Measurements from ENCODE around the gene PRPF6.

DNA sequence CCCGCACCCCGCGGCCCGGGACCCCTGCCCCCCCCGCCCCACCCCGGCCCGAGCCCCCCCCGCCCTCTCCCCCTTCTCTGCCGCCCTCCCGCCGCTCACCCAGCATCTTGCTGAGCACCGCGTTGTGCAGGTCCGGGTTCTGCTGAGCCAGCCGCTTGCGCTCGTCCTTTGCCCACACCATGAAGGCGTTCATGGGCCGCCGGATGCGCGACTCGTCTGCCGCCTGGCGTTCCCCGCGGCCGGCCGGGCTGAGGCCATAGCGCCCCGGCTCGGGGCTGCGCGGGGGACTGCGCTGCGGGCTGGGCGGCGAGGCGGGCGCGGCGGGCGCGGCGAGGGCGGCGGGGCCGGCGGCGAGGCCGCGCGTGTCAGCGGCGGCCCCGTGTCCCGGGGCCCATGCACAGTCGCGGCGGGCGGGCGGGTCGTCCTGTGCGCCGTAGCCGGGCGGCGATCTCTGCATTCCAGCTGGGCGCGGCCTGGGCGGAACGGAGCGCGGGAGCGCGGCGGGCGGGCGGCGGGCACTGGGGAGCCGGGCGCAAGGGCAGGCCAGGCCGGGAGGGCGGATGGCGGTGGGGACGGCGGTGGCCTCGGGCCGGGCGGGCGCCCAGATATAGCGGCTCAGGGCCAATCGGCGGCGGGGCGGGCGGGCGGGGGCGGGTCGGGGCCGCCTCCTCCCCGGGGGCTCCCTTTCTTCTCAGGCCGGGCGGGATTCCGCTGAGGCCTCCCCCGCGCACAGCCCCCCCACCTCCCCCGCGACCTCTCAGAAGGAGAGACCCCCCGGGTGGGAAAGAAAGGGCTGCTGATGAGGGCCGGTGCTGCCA is 68.3 kb downstream of the PRPF6 start, which contains the start of gene SOX18:
- TF ChIP-seq CTCF (IDR thresholded peaks at IDR 0.05; ENCODE audit: poor library complexity, severe bottlenecking): no peak
- TF ChIP-seq TAF1 (IDR thresholded peaks at IDR 0.05; ENCODE audit: low read depth): no peak
- no peak for TF ChIP-seq RAD21 (conservative IDR thresholded peaks at IDR 0.05)
- TF ChIP-seq EP300 (conservative IDR thresholded peaks at IDR 0.05; ENCODE audit: poor library complexity, severe bottlenecking): no peak
- TF ChIP-seq POLR2AphosphoS5 (IDR thresholded peaks at IDR 0.05): no peak
- no peak for TF ChIP-seq SMC3 (conservative IDR thresholded peaks at IDR 0.05; ENCODE audit: poor library complexity)
- TF ChIP-seq, protein P1, sequence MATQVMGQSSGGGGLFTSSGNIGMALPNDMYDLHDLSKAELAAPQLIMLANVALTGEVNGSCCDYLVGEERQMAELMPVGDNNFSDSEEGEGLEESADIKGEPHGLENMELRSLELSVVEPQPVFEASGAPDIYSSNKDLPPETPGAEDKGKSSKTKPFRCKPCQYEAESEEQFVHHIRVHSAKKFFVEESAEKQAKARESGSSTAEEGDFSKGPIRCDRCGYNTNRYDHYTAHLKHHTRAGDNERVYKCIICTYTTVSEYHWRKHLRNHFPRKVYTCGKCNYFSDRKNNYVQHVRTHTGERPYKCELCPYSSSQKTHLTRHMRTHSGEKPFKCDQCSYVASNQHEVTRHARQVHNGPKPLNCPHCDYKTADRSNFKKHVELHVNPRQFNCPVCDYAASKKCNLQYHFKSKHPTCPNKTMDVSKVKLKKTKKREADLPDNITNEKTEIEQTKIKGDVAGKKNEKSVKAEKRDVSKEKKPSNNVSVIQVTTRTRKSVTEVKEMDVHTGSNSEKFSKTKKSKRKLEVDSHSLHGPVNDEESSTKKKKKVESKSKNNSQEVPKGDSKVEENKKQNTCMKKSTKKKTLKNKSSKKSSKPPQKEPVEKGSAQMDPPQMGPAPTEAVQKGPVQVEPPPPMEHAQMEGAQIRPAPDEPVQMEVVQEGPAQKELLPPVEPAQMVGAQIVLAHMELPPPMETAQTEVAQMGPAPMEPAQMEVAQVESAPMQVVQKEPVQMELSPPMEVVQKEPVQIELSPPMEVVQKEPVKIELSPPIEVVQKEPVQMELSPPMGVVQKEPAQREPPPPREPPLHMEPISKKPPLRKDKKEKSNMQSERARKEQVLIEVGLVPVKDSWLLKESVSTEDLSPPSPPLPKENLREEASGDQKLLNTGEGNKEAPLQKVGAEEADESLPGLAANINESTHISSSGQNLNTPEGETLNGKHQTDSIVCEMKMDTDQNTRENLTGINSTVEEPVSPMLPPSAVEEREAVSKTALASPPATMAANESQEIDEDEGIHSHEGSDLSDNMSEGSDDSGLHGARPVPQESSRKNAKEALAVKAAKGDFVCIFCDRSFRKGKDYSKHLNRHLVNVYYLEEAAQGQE (IDR thresholded peaks at IDR 0.05; ENCODE audit: borderline replicate concordance): no peak
- TF ChIP-seq EZH2 (IDR thresholded peaks at IDR 0.05; ENCODE audit: borderline replicate concordance, insufficient read depth, low read length, poor library complexity, severe bottlenecking): no peak
